ENCODE measurements around the gene SLC25A1. TPM values are rescaled to one million over a fixed set of nuclear protein-coding genes. Genes with fewer than 3 reads are reported as not detected.

SLC25A1 gene
- total RNA-seq, 1 experiment from 2014 or later, result 81.6 TPM

- H3K4me1 ChIP-seq (ENCODE audit: insufficient read depth, low read length), result no peaks in the 10 kb centered on the region
- ATAC-seq (no peak), DNase-seq (no peak)
- H3K4me2 ChIP-seq (ENCODE audit: low read length), result no peak overlapping the region
- H3K9me2 ChIP-seq (replicated peaks; ENCODE audit: low read length), result no peaks in the 10 kb centered on the region
- no peak for TF ChIP-seq CTCF (conservative IDR thresholded peaks at IDR 0.05; ENCODE audit: low read depth, low read length)
- no peak for TF ChIP-seq EZH2phosphoT487 (IDR thresholded peaks at IDR 0.05; ENCODE audit: borderline replicate concordance, low read length)
- no peak for TF ChIP-seq EZH2 (IDR thresholded peaks at IDR 0.05; ENCODE audit: low read length, unreplicated experiment)
- H2AFZ ChIP-seq (ENCODE audit: low read length), result no peak overlapping the region
- H4K20me1 ChIP-seq (ENCODE audit: low read length), result no peaks in the 10 kb centered on the region
- CTCF ChIA-PET, result no interaction called here
- H3K9me3 ChIP-seq (ENCODE audit: low read length), result no peaks in the 10 kb centered on the region
- intact Hi-C loops (cut with micrococcal nuclease), result no loop called here
- no peaks in the 10 kb centered on the region for H3K27me3 ChIP-seq (ENCODE audit: low read length)
- H3K36me3 ChIP-seq (ENCODE audit: low read depth, low read length), result no peaks in the 10 kb centered on the region
- no peaks in the 10 kb centered on the region for H3F3A ChIP-seq (ENCODE audit: low read length, unreplicated experiment)
- no peak overlapping the region for H3K27ac ChIP-seq (ENCODE audit: low read length)
- no peak overlapping the region for H3K9ac ChIP-seq (ENCODE audit: low read length)
- no TSS peak for BruUV-seq (replicated peaks)
- POLR2A ChIA-PET (ENCODE audit: unreplicated experiment), result no interaction called here
- H3K4me3 ChIP-seq (ENCODE audit: low read length), result no peak overlapping the region
- H3K79me2 ChIP-seq (ENCODE audit: low read length), result no peaks in the 10 kb centered on the region
Observed at GRCh38 chr22:19213442-19214077, 35.0 kb upstream of the SLC25A1 start.

GRCh38 chr22:19213001-19213400, 34.5 kb upstream of the SLC25A1 start:
- Histone ChIP-seq H3K36me3 (ENCODE audit: low read depth, low read length) (no peaks in the 10 kb centered on the region), H3K4me2 (ENCODE audit: low read length) (no peak overlapping the region), H3K9me2 (replicated peaks; ENCODE audit: low read length) (no peaks in the 10 kb centered on the region), H3K4me3 (ENCODE audit: low read length) (no peak overlapping the region), H3K79me2 (ENCODE audit: low read length) (no peaks in the 10 kb centered on the region), H4K20me1 (ENCODE audit: low read length) (no peaks in the 10 kb centered on the region), H3K27ac (ENCODE audit: low read length) (no peak overlapping the region), H2AFZ (ENCODE audit: low read length) (no peak overlapping the region), H3F3A (ENCODE audit: low read length, unreplicated experiment) (no peaks in the 10 kb centered on the region), H3K9ac (ENCODE audit: low read length) (no peak overlapping the region), H3K27me3 (ENCODE audit: low read length) (no peaks in the 10 kb centered on the region), H3K9me3 (ENCODE audit: low read length) (no peaks in the 10 kb centered on the region), H3K4me1 (ENCODE audit: insufficient read depth, low read length) (no peaks in the 10 kb centered on the region)
- TF ChIP-seq EZH2phosphoT487 (IDR thresholded peaks at IDR 0.05; ENCODE audit: borderline replicate concordance, low read length), result no peak
- TF ChIP-seq EZH2 (IDR thresholded peaks at IDR 0.05; ENCODE audit: low read length, unreplicated experiment), result no peak
- no peak for TF ChIP-seq CTCF (conservative IDR thresholded peaks at IDR 0.05; ENCODE audit: low read depth, low read length)
- ChIA-PET CTCF (no interaction called here), POLR2A (ENCODE audit: unreplicated experiment) (no interaction called here)
- ATAC-seq (no peak), DNase-seq (no peak)
- intact Hi-C loops (cut with micrococcal nuclease), result no loop called here
- BruUV-seq (replicated peaks), result no TSS peak

- no peaks in the 10 kb centered on the region for H4K20me1 ChIP-seq (ENCODE audit: low read length)
- H3K4me1 ChIP-seq (ENCODE audit: insufficient read depth, low read length), result no peaks in the 10 kb centered on the region
- no peak overlapping the region for H3K4me2 ChIP-seq (ENCODE audit: low read length)
- H3K79me2 ChIP-seq (ENCODE audit: low read length), result no peaks in the 10 kb centered on the region
- intact Hi-C loops (cut with micrococcal nuclease), result no loop called here
- H3K36me3 ChIP-seq (ENCODE audit: low read depth, low read length), result no peaks in the 10 kb centered on the region
- H3F3A ChIP-seq (ENCODE audit: low read length, unreplicated experiment), result no peaks in the 10 kb centered on the region
- H3K9ac ChIP-seq (ENCODE audit: low read length), result no peak overlapping the region
- ChIA-PET CTCF (no interaction called here), POLR2A (ENCODE audit: unreplicated experiment) (no interaction called here)
- ATAC-seq, result no peak
- no peaks in the 10 kb centered on the region for H3K9me2 ChIP-seq (replicated peaks; ENCODE audit: low read length)
- no peaks in the 10 kb centered on the region for H3K9me3 ChIP-seq (ENCODE audit: low read length)
- H3K27ac ChIP-seq (ENCODE audit: low read length), result no peak overlapping the region
- DNase-seq, result no peak
- H2AFZ ChIP-seq (ENCODE audit: low read length), result no peak overlapping the region
- no peaks in the 10 kb centered on the region for H3K27me3 ChIP-seq (ENCODE audit: low read length)
- BruUV-seq (replicated peaks), result no TSS peak
- TF ChIP-seq CTCF (conservative IDR thresholded peaks at IDR 0.05; ENCODE audit: low read depth, low read length) (no peak), EZH2 (IDR thresholded peaks at IDR 0.05; ENCODE audit: low read length, unreplicated experiment) (no peak), EZH2phosphoT487 (IDR thresholded peaks at IDR 0.05; ENCODE audit: borderline replicate concordance, low read length) (no peak)
- no peak overlapping the region for H3K4me3 ChIP-seq (ENCODE audit: low read length)
Observed at GRCh38 chr22:19212302-19212870, 33.9 kb upstream of the SLC25A1 start.
